KOPT-K1 (cell line): ENCODE measurements around the gene SH3RF3.

Source experiments
- H3K27ac ChIP-seq: fragments of 200-600 bp; sonication (generic); 2 replicates; pipeline ENCODE4 v1.5.1; 2016; ENCODE audit warnings: antibody characterized with exemption, mild to moderate bottlenecking, low read depth, low read length; ENCODE audit not compliant: poor library complexity, severe bottlenecking
- H3K36me3 ChIP-seq: fragments of 200-600 bp; sonication (generic); 2 replicates; pipeline ENCODE4 v1.5.1; 2017; ENCODE audit warnings: antibody characterized with exemption, mild to moderate bottlenecking, low read length, moderate library complexity; ENCODE audit not compliant: insufficient read depth
- H3K9me3 ChIP-seq: fragments of 200-600 bp; sonication (generic); 2 replicates; pipeline ENCODE4 v1.5.1; 2017; ENCODE audit warnings: antibody characterized with exemption, low read length, mild to moderate bottlenecking; ENCODE audit not compliant: insufficient read depth, poor library complexity, severe bottlenecking

Gene SH3RF3

GRCh38 chr2:109127556-109127955 lies 1.4 kb upstream of the SH3RF3 start:
- Histone ChIP-seq H3K9me3 (no peaks in the 10 kb centered on the region), H3K36me3 (no peaks in the 10 kb centered on the region), H3K27ac (no peak overlapping the region)

- Histone ChIP-seq H3K27ac (no peak overlapping the region), H3K9me3 (no peaks in the 10 kb centered on the region), H3K36me3 (no peaks in the 10 kb centered on the region)
Measured at GRCh38 chr2:109128048-109128615, 873 bp upstream of the SH3RF3 start.

- no peaks in the 10 kb centered on the region for H3K9me3 ChIP-seq
- H3K36me3 ChIP-seq = no peaks in the 10 kb centered on the region
- H3K27ac ChIP-seq = no peak overlapping the region
Measured at GRCh38 chr2:109129356-109129920, 433 bp downstream of the SH3RF3 start.

GRCh38 chr2:109129921-109130722 lies 1.1 kb downstream of the SH3RF3 start:
- no peak overlapping the region for H3K27ac ChIP-seq
- no peaks in the 10 kb centered on the region for H3K36me3 ChIP-seq
- H3K9me3 ChIP-seq = no peaks in the 10 kb centered on the region

- no peaks in the 10 kb centered on the region for H3K36me3 ChIP-seq
- no peaks in the 10 kb centered on the region for H3K9me3 ChIP-seq
- H3K27ac ChIP-seq = no peak overlapping the region
Measured at GRCh38 chr2:109130723-109130995, 1.7 kb downstream of the SH3RF3 start.

GRCh38 chr2:109131777-109132176 lies 2.8 kb downstream of the SH3RF3 start:
- Histone ChIP-seq H3K27ac (no peak overlapping the region), H3K9me3 (no peaks in the 10 kb centered on the region), H3K36me3 (no peaks in the 10 kb centered on the region)

- H3K9me3 ChIP-seq = no peaks in the 10 kb centered on the region
- no peak overlapping the region for H3K27ac ChIP-seq
- no peaks in the 10 kb centered on the region for H3K36me3 ChIP-seq
Measured at GRCh38 chr2:109132626-109133025, 3.6 kb downstream of the SH3RF3 start.

GRCh38 chr2:109133746-109134145 lies 4.7 kb downstream of the SH3RF3 start:
- Histone ChIP-seq H3K27ac (no peak overlapping the region), H3K36me3 (no peaks in the 10 kb centered on the region), H3K9me3 (no peaks in the 10 kb centered on the region)

- no peaks in the 10 kb centered on the region for H3K36me3 ChIP-seq
- no peak overlapping the region for H3K27ac ChIP-seq
Measured at GRCh38 chr2:109134741-109135358, 5.8 kb downstream of the SH3RF3 start.

GRCh38 chr2:109135359-109136197 lies 6.6 kb downstream of the SH3RF3 start:
- no peaks in the 10 kb centered on the region for H3K36me3 ChIP-seq
- no peaks in the 10 kb centered on the region for H3K9me3 ChIP-seq
- no peak overlapping the region for H3K27ac ChIP-seq

More at GRCh38 chr2:109134741-109135358, 5.8 kb downstream of the SH3RF3 start:
- H3K9me3 ChIP-seq = no peaks in the 10 kb centered on the region

- Histone ChIP-seq H3K9me3 (no peaks in the 10 kb centered on the region), H3K27ac (no peak overlapping the region), H3K36me3 (no peaks in the 10 kb centered on the region)
Measured at GRCh38 chr2:109136542-109136941, 7.5 kb downstream of the SH3RF3 start.

- H3K36me3 ChIP-seq = no peaks in the 10 kb centered on the region
- H3K27ac ChIP-seq = no peak overlapping the region
- no peaks in the 10 kb centered on the region for H3K9me3 ChIP-seq
Measured at GRCh38 chr2:109137616-109138015, 8.6 kb downstream of the SH3RF3 start.

- no peaks in the 10 kb centered on the region for H3K9me3 ChIP-seq
- H3K36me3 ChIP-seq = no peaks in the 10 kb centered on the region
- no peak overlapping the region for H3K27ac ChIP-seq
Measured at GRCh38 chr2:109138449-109138848, 9.4 kb downstream of the SH3RF3 start.

- no peak overlapping the region for H3K27ac ChIP-seq
- H3K9me3 ChIP-seq = no peaks in the 10 kb centered on the region
- H3K36me3 ChIP-seq = no peaks in the 10 kb centered on the region
Measured at GRCh38 chr2:109139002-109139401, 10.0 kb downstream of the SH3RF3 start.

GRCh38 chr2:109139865-109140396 lies 10.9 kb downstream of the SH3RF3 start:
- H3K9me3 ChIP-seq = no peaks in the 10 kb centered on the region
- no peak overlapping the region for H3K27ac ChIP-seq
- H3K36me3 ChIP-seq = no peaks in the 10 kb centered on the region
